Fibroblast of lung (primary cell): ENCODE results near the gene ZSWIM6.

ENCODE experiments used
- CTCF ChIP-seq, 2 donors: IDR thresholded peaks in 1 of 2; conservative IDR thresholded peaks in 1 of 2; 1 replicate in 1 of 2; 2 replicates in 1 of 2; pipeline ENCODE4 v1.5.1; 2011 to 2012; ENCODE audit warnings: low read length in 2 of 2, control low read depth in 1 of 2, inconsistent platforms in 1 of 2, low read depth in 1 of 2, mild to moderate bottlenecking in 1 of 2
- EZH2 ChIP-seq: IDR thresholded peaks from 2 replicates; pipeline ENCODE4 v1.5.1; 2012; ENCODE audit warnings: low read length, control low read depth, mild to moderate bottlenecking; ENCODE audit errors: missing control alignments

GRCh38 chr5:61308712-61309111, 23.3 kb upstream of the ZSWIM6 start:
- no peak for TF ChIP-seq CTCF (conservative IDR thresholded peaks at IDR 0.05 in 1 of 2, IDR thresholded peaks at IDR 0.05 in 1 of 2; ENCODE audit: low read depth in 1 of 2, low read length in 2 of 2)
- TF ChIP-seq EZH2, result no peak
